Stimulated activated CD4-positive, alpha-beta T cell treated with anti-CD3 and anti-CD28 coated beads, Interleukin-2, amount 100 ng/mL, for 24 hours (primary cell): ENCODE results near the gene RPGR.

Experiments used
- DNase-seq, 2 donors: peaks; one replicate each; pipeline ENCODE4 v3.0.0-alpha.2; 2020

RPGR gene

GRCh38 chrX:38256019-38256418 lies 71.3 kb downstream of the RPGR start:
- no peak for DNase-seq

DNA sequence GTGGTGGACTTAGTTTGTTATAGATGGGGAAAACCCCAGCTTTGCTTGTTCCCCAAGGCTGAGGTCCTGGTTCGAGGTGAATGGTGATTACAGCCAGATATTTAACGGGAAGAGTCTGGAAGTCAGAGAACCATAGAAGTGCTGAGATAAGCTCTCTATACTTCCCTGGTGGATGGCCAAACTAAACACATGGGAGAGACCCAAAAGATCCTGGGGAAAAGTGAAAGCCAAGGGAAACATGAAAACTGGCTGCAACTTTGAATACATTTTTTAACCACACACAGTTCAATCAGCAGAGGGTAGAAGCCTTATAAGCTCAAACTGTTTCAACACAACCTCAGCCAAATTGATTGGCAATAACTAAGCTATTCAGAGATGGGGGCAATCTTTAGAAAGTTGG lies 77.3 kb downstream of the RPGR start:
- no peak for DNase-seq

DNA sequence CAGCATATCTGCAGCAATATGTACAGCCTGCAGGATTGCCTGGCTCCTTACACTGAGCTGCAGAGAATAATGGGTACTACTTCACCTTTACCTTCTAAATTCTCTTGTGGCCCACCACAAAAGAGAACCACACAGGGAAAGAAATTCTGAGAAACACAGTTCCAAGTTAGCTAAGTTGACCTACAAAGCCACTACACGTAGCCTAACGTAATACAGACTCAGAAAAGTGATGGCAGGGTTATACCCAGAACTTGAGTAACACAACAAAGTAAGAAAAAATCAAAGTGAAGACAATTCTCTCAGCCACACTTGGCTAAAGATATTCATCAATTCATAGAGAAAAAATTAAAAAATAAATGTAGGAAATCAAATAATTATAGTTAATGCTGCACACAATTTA lies 80.3 kb downstream of the RPGR start:
- DNase-seq: no peak

- DNase-seq: no peak
These were observed 86.8 kb downstream of the RPGR start for GRCh38 chrX:38240541-38240940.

- DNase-seq: no peak
These were observed 90.3 kb downstream of the RPGR start for GRCh38 chrX:38236901-38237615.

GRCh38 chrX:38233891-38234667 lies 93.2 kb downstream of the RPGR start:
- DNase-seq: no peak

DNA sequence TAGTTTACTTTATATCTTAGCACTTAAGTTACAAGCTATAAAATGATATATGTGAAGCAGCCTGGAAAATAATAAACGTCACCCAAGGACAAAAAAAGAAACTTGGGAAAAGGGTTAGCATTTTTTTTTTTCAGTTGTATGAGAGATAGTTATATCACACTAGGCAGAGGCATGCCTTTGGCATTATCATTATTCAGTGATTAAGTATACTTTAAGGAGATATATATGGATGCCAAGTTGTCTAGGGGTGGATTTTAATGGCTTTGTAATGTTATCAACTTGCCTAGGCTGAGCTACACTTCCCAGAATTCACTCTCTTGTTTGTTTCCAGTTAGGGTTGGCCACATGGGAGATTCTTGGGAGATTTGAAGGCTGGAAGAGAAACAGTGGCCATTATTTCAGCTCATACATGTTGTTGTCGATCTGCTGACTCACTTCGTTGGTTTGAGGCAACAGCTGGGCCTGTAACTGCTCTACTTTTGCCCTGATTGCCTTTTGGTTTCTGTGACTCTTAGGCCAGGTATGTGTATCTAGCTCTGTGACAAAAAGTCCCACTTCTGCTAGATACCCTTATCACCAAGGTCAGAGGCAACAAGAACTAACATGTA lies 95.1 kb downstream of the RPGR start:
- DNase-seq: no peak

- DNase-seq: no peak
These were observed 102.2 kb downstream of the RPGR start for GRCh38 chrX:38225093-38225492.

DNA sequence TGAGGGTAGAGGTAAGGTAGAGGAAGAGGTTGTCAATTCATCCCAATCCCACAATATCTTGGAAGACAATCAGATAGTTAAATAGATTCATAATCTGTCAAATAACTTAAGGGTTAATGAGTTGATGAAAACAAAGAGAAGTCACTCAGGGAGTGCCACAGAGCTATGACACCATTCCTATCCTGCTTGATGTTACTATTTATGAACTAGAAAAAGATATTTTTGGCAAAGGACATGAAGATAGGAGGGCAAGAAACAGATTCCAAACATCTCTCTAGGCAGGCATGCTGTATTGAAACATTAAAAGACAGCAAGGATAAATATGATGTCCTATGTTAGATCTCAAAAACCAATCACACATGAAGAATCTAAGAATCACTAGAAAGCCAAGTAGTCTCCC lies 103.1 kb downstream of the RPGR start:
- DNase-seq: no peak

DNA sequence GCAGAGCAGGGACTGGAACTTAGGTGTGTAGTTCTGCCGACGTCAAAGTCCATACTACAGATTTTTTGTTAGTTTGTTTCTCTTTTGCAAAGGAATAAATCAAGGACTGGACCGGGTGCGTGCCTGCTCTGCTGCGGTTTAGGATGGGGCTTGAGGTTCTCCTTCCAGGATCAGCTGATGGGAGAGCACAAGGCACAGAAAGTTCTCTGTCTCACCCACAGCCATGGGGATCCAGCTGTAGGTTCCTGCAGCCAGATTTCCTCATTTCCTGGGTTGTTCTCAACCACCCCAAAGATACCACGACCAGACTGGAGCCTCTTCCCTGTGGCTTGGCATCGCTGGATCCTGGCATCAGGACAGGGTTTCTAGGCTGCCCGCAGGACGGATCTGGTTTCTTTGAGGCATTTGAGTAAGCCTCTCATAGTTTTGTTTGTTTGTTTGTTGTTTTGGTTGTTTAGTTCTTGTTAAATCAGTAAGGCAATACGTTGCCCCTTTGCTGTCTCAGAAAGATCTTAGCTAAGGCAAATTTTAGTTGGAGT lies 105.8 kb downstream of the RPGR start:
- DNase-seq: no peak

DNA sequence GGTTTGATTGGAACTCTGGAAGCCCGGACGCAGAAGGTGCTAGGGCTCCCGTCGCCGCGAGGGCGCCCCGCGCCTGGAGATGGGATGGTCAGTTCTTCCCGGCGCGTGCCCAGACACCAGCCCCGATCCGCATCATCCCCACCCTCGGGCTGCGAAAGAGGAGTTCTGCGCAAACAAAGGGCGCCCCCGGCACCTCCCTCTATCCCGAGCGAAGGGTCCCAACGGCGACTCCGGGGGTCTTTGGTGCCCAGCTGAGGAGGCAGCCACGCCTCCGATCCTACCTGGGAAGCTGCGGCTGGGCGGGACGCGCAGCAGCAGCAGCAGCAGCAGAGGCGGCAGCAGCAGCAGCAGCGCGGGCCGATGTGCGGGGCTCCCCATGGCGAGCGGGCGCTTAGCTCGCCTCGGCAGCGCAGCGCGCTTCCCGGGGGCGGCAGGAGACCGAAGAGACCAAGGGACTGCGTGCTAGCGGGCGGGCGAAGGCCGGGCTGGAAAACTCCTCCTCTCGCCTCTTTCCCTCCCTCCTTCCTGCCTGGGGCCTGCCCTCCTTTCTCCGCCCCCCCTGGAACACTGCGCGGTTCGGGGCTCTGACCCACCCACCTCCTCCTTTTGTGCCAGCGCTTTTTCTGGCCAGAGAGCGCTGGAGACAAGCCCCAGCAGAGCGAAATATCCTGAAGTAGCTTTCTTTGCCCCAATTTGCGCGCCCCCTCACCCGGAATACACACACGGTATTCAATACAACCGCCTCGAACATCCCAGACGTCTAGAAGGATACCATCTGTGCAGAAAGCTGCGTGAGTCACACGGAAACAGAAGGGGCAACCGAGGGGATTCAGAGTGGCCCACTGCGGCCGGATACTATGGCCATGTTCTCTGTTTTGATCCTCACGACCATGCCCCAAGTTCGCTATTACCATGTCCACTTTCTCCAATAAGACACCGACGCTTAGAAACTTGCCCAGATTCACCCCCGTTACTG lies 106.6 kb downstream of the RPGR start, which contains the start of gene SRPX:
Gene SRPX, minus strand, starts transcription at position 457 of the 976 bp plus-strand sequence. Its CDS starts 79 bp downstream, at position 378.
- DNase-seq: peak in 1 of 2 donors; percentile 2

- DNase-seq: peak; percentile 17 to 28
These were observed 107.3 kb downstream of the RPGR start for GRCh38 chrX:38220024-38220414.
